ENCODE data around the gene PDK2. TPM values are rescaled to one million over a fixed set of nuclear protein-coding genes. Genes with fewer than 3 reads are reported as not detected.
A peak's percentile ranks its signal among the peaks of the same experiment; 100 is the strongest.

PDK2 gene
- total and polyA plus RNA-seq, 5 experiments from 2014 or later = 27.9 to 47.4 (median 44.4) TPM

DNA sequence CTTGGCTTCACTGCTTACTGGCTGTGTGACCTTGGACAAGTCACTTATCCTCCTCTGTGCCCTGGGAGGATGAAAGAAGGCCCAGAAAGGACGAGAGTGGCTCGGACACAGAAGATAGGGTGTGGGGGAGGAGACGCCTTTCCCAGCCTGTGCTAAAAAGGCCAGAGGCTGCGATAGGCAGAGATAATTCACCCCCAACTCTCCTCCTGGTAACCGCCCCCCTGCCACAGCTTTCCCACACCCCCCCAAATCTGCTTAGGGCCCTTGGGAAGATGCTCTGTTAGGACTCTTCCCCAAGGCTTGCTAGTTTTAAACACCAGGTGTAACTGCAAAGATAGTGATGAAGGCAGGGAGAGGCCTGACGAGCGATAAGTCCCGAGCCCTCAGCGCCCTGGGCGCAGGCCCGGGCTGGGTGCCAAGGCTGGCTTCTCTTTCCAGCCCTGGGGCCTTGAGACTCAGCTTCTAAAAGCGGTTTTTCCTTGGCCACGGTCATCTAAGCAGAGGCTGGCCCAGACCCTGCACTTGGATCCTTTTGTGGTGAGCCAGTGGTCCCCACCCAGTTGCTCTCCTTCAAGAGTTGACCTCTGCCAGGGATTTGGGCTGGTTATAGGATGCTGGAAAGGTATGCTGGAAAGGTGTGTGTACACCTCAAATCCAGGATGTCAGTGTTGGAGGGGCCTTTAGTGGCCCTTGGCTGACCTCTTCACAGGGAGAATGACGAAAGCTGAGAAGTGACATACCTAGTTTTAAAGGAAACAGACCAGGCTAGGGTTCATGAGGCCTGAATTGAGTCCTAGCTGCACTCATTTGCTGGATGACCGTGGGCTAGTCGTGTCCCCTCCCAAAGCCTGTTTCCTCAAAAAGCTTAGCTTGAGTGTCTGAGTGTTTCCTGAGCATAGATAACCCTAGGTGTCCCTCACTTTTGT lies 58.8 kb downstream of the PDK2 start:
- no peaks in the 10 kb centered on the region for H3K9me3 Mint-ChIP-seq
- POLR2A ChIA-PET = interaction anchor here (1.0 to 7.8 kb wide), 3 partner anchors 7 to 15 kb away, joined by 3 to 90 read pairs (median 53); no protein-coding TSS in a partner anchor
- H3K4me1 Mint-ChIP-seq = peaks cover 9 to 51% (median 49%) of the 10 kb centered on the region in 4 donors
- H3K36me3 Mint-ChIP-seq = no peaks in the 10 kb centered on the region
- peak overlapping the region in 9 of 10 donors; percentile 53 to 89 (median 81) for H3K27ac Mint-ChIP-seq
- ATAC-seq (no peak), DNase-seq (no peak)
- no peaks in the 10 kb centered on the region for H3K27me3 Mint-ChIP-seq
- H3K4me3 Mint-ChIP-seq = peak overlapping the region in 1 of 10 donors; percentile 45

GRCh38 chr17:50154604-50155003 lies 59.5 kb downstream of the PDK2 start:
- ATAC-seq (no peak), DNase-seq (no peak)
- Mint-ChIP-seq H3K4me1 (peaks cover 9 to 51% (median 49%) of the 10 kb centered on the region in 4 donors), H3K4me3 (peak overlapping the region in 1 of 10 donors; percentile 45), H3K36me3 (no peaks in the 10 kb centered on the region), H3K27ac (peak overlapping the region in 8 of 10 donors; percentile 53 to 89 (median 82)), H3K27me3 (no peaks in the 10 kb centered on the region), H3K9me3 (no peaks in the 10 kb centered on the region)
- POLR2A ChIA-PET = interaction anchor here (0.6 to 7.8 kb wide), 4 partner anchors 8 to 346 kb away, joined by 3 to 90 read pairs (median 4); no protein-coding TSS in a partner anchor

- H3K4me1 Mint-ChIP-seq = peaks cover 9 to 52% (median 49%) of the 10 kb centered on the region in 4 donors
- DNase-seq (no peak), ATAC-seq (no peak)
- no peaks in the 10 kb centered on the region for H3K27me3 Mint-ChIP-seq
- H3K27ac Mint-ChIP-seq = peak overlapping the region in 9 of 10 donors; percentile 19 to 89 (median 81)
- H3K36me3 Mint-ChIP-seq = no peaks in the 10 kb centered on the region
- H3K4me3 Mint-ChIP-seq = no peak overlapping the region
- no peaks in the 10 kb centered on the region for H3K9me3 Mint-ChIP-seq
- POLR2A ChIA-PET = interaction anchor here (0.6 to 7.8 kb wide), 3 partner anchors 9 to 345 kb away, joined by 3 to 90 read pairs (median 4); no protein-coding TSS in a partner anchor
Measured at GRCh38 chr17:50155115-50155819, 60.1 kb downstream of the PDK2 start.

DNA sequence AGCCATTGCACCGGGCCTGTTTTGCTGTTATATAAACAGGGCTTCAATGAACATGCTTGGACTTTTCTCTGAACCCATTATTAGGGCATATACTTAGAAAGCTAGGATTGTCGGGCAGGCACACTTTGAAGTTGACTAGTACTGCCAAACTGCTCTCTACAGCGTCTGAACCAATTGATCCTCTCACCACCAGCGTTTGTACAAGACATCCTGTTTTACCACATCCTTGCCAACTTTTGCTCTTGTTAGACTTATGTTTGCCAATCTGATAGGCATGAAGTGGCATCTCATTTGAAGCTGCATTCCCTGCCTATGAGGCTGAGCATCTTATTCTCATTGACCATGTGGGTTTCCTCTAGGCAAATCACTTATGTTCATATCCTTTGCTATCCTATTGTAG lies 62.7 kb downstream of the PDK2 start:
- Mint-ChIP-seq H3K4me1 (peaks cover 16 to 64% (median 54%) of the 10 kb centered on the region in 4 donors), H3K9me3 (no peaks in the 10 kb centered on the region), H3K27ac (peak overlapping the region in 4 of 10 donors; percentile 40 to 85 (median 60)), H3K4me3 (peak overlapping the region in 4 of 10 donors; percentile 5 to 34 (median 16)), H3K36me3 (no peaks in the 10 kb centered on the region), H3K27me3 (no peaks in the 10 kb centered on the region)
- POLR2A ChIA-PET = interaction anchor here (1.3 to 2.5 kb wide), 2 partner anchors 10 to 18 kb away, joined by 3 to 14 read pairs; no protein-coding TSS in a partner anchor
- ATAC-seq = no peak
- DNase-seq = peak in 2 of 10 donors; percentile 33 to 43

GRCh38 chr17:50161023-50161910 lies 66.1 kb downstream of the PDK2 start:
- peaks cover 22 to 50% (median 48%) of the 10 kb centered on the region in 4 donors for H3K4me1 Mint-ChIP-seq
- no peaks in the 10 kb centered on the region for H3K36me3 Mint-ChIP-seq
- no peaks in the 10 kb centered on the region for H3K9me3 Mint-ChIP-seq
- POLR2A ChIA-PET = interaction anchor here (0.7 to 2.8 kb wide), 12 partner anchors 10 to 67 kb away, joined by 3 to 53 read pairs (median 4); partner anchors contain the start of gene PPP1R9B
- H3K4me3 Mint-ChIP-seq = peak overlapping the region; percentile 66 to 94 (median 82)
- H3K27me3 Mint-ChIP-seq = no peaks in the 10 kb centered on the region
- peak; percentile 92 to 99 (median 96) for DNase-seq
- peak; percentile 88 to 96 for ATAC-seq
- peak overlapping the region; percentile 86 to 98 (median 97) for H3K27ac Mint-ChIP-seq

Other genes with a start within 250 kb of the PDK2 start
- not detected for gene TAC4, start 247.3 kb upstream of the PDK2 start, total RNA-seq
- gene TAC4, start 247.3 kb upstream of the PDK2 start, polyA plus RNA-seq = not detected
- 1 to 10 TPM in 1 of 2 experiments, under 1 TPM in 1; 0.88 to 1.4 TPM for gene DLX4, start 126.2 kb upstream of the PDK2 start, total RNA-seq
- under 1 TPM in 1 of 3 donors, not detected in 2; 0.11 TPM for gene DLX4, start 126.2 kb upstream of the PDK2 start, polyA plus RNA-seq
- under 1 TPM in 1 of 2 experiments, not detected in 1; 0.18 TPM for gene DLX3, start 100.1 kb upstream of the PDK2 start, total RNA-seq
- under 1 TPM; 0.09 to 0.32 (median 0.26) TPM for gene DLX3, start 100.1 kb upstream of the PDK2 start, polyA plus RNA-seq
- gene ITGA3, start 39.2 kb upstream of the PDK2 start, total RNA-seq = 1 to 10 TPM; 8.0 to 8.5 TPM
- 1 to 10 TPM in 2 of 3 donors, under 1 TPM in 1; 0.40 to 1.5 (median 1.4) TPM for gene ITGA3, start 39.2 kb upstream of the PDK2 start, polyA plus RNA-seq
- gene SAMD14, start 34.8 kb downstream of the PDK2 start, total RNA-seq = under 1 TPM in 1 of 2 experiments, not detected in 1; 0.30 TPM
- not detected for gene SAMD14, start 34.8 kb downstream of the PDK2 start, polyA plus RNA-seq
- gene PPP1R9B, start 55.3 kb downstream of the PDK2 start, total RNA-seq = 10 to 100 TPM; 82.8 to 83.6 TPM
- gene PPP1R9B, start 55.3 kb downstream of the PDK2 start, polyA plus RNA-seq = under 1 TPM; 0.29 to 0.84 (median 0.67) TPM
- gene SGCA, start 70.7 kb downstream of the PDK2 start, total RNA-seq = not detected
- under 1 TPM in 1 of 3 donors, not detected in 2; 0.71 TPM for gene SGCA, start 70.7 kb downstream of the PDK2 start, polyA plus RNA-seq
- gene COL1A1, start 106.3 kb downstream of the PDK2 start, total RNA-seq = under 1 TPM; 0.44 to 0.83 TPM
- gene COL1A1, start 106.3 kb downstream of the PDK2 start, polyA plus RNA-seq = not detected
- not detected for gene TMEM92, start 179.1 kb downstream of the PDK2 start, total RNA-seq
- not detected for gene TMEM92, start 179.1 kb downstream of the PDK2 start, polyA plus RNA-seq